Ishikawa (cell line): ENCODE data around the gene KLRG1.

Experiments
- CEBPB ChIP-seq: IDR thresholded peaks from 2 replicates; pipeline ENCODE4 v1.6.1; 2012
- CREB1 ChIP-seq: IDR thresholded peaks from 2 replicates; pipeline ENCODE4 v1.6.1; 2012; ENCODE audit warnings: low read depth
- EGR1 ChIP-seq: IDR thresholded peaks from 2 replicates; pipeline ENCODE4 v1.6.1; 2012
- EP300 ChIP-seq: IDR thresholded peaks from 2 replicates; pipeline ENCODE4 v1.6.1; 2012; ENCODE audit warnings: borderline replicate concordance
- FOXM1 ChIP-seq: IDR thresholded peaks from 2 replicates; pipeline ENCODE4 v1.6.1; 2012; ENCODE audit warnings: low read depth, borderline replicate concordance
- MAX ChIP-seq: IDR thresholded peaks from 2 replicates; pipeline ENCODE4 v1.6.1; 2012
- NFIC ChIP-seq: IDR thresholded peaks from 2 replicates; pipeline ENCODE4 v1.6.1; 2012
- RAD21 ChIP-seq: IDR thresholded peaks from 2 replicates; pipeline ENCODE4 v1.6.1; 2012; ENCODE audit warnings: low read depth
- REST ChIP-seq: IDR thresholded peaks from 2 replicates; pipeline ENCODE4 v1.6.1; 2012; ENCODE audit warnings: low read depth, mild to moderate bottlenecking
- TAF1 ChIP-seq: IDR thresholded peaks from 2 replicates; pipeline ENCODE4 v1.6.1; 2012; ENCODE audit warnings: low read depth, mild to moderate bottlenecking
- TCF12 ChIP-seq: IDR thresholded peaks from 2 replicates; pipeline ENCODE4 v1.6.1; 2012; ENCODE audit warnings: low read depth
- TEAD4 ChIP-seq: IDR thresholded peaks from 2 replicates; pipeline ENCODE4 v1.6.1; 2012
- YY1 ChIP-seq: IDR thresholded peaks from 2 replicates; pipeline ENCODE4 v1.6.1; 2012; ENCODE audit warnings: low read depth
- ZBTB7A ChIP-seq: IDR thresholded peaks from 2 replicates; pipeline ENCODE4 v1.6.1; 2012; ENCODE audit warnings: low read depth
- TF ChIP-seq, protein P1 (sequence below): IDR thresholded peaks from 2 replicates; pipeline ENCODE4 v1.6.1; 2012

The KLRG1 gene

DNA sequence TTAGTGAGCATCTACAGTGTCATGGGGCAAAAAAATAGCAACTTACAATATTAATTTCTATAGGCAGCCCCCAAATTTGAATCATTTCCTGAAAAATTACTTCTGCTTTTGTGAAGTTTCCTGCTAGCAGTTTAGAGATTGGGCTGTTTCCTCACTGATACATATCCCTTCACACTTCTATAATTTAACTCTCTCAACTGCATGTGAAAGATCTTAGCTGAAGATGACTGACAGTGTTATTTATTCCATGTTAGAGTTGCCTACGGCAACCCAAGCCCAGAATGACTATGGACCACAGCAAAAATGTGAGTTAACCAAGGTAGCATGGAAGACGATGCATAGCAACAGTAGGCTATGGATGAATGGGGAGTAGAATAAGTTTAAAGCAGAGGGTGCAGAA is at the start of gene KLRG1:
Gene KLRG1 (plus strand): TSS at position 134 of the 400 bp plus-strand sequence. CDS start 90 bp downstream, at position 224.
- TF ChIP-seq TAF1 (no peak), TEAD4 (no peak), TCF12 (no peak), FOXM1 (no peak), EP300 (no peak), REST (no peak), ZBTB7A (no peak), NFIC (no peak), RAD21 (no peak), YY1 (no peak), MAX (no peak), CREB1 (no peak), EGR1 (no peak), CEBPB (no peak)
- TF ChIP-seq, protein P1, sequence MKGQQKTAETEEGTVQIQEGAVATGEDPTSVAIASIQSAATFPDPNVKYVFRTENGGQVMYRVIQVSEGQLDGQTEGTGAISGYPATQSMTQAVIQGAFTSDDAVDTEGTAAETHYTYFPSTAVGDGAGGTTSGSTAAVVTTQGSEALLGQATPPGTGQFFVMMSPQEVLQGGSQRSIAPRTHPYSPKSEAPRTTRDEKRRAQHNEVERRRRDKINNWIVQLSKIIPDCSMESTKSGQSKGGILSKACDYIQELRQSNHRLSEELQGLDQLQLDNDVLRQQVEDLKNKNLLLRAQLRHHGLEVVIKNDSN, result no peak

DNA sequence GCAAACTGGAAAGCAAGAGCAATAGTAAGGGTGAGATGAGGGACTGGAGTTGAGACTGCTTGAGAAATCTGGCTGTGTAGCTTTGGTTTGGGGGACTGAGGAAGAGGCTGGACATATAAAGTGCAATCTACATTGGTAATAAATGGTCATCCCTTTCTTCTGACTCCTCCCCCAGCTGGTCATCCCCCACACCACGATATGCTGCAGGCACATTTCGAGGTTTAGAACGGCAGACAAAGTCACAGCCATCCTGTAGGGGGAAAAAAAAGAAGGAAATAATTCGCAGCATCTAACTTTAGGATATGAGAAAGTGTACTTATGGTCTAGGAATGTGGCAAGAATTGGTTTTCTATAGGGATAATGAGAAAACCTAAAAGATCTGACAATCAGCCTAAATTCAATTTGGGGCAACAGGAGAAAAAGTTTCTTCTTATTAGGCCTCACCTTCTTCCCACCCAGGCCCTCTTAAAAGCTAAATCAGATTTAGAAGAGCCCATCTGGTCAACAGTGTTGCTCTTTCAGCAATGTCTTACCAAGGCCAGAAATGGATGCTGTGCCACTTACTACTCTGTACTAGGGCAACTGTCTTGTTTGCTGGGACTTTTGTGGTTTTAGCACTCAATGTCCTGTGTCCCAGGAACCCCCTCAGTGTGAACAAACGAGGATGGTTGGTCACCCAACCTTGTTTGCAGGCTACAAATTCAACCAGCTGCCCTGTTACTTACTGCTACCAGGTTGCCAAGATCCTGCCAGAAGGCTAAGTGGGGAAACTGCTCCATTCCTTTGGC is 47.5 kb upstream of the KLRG1 start:
- no peak for TF ChIP-seq EP300
- no peak for TF ChIP-seq ZBTB7A
- TF ChIP-seq TEAD4, result no peak
- TF ChIP-seq NFIC, result no peak
- no peak for TF ChIP-seq TCF12
- no peak for TF ChIP-seq CEBPB

- TF ChIP-seq CEBPB (0 out of 2 replicates have a peak, but pooled peaks have one; percentile 50), TAF1 (no peak), TCF12 (no peak), EP300 (no peak), FOXM1 (no peak)
Observed at GRCh38 chr12:8943565-8944186, 45.7 kb upstream of the KLRG1 start.

- TF ChIP-seq CEBPB, result no peak
- no peak for TF ChIP-seq EP300
- no peak for TF ChIP-seq FOXM1
- no peak for TF ChIP-seq TAF1
- no peak for TF ChIP-seq RAD21
Observed at GRCh38 chr12:8946733-8947132, 42.6 kb upstream of the KLRG1 start.

DNA sequence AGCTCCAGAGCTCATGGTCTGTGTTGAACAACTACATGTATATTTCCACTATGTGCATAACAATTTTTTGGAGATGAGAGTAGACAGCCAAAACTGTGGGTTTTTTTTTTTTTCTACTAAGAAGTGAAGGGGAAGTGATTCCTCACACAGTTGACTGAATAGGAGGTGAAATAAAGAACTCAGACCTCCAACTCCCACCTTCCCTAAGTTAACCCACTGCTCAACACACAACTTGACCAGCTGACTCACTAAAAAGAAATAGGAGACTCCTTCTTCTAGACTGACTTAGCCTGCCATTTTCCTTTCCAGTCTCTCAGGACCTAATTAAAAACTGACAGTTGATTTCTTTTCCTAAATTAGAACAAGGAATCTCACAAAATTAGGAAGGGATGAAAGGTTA is 41.6 kb upstream of the KLRG1 start:
- TF ChIP-seq RAD21 (no peak), TCF12 (no peak), CREB1 (no peak), YY1 (no peak), ZBTB7A (no peak), FOXM1 (no peak)
- TF ChIP-seq, protein P1, result no peak

DNA sequence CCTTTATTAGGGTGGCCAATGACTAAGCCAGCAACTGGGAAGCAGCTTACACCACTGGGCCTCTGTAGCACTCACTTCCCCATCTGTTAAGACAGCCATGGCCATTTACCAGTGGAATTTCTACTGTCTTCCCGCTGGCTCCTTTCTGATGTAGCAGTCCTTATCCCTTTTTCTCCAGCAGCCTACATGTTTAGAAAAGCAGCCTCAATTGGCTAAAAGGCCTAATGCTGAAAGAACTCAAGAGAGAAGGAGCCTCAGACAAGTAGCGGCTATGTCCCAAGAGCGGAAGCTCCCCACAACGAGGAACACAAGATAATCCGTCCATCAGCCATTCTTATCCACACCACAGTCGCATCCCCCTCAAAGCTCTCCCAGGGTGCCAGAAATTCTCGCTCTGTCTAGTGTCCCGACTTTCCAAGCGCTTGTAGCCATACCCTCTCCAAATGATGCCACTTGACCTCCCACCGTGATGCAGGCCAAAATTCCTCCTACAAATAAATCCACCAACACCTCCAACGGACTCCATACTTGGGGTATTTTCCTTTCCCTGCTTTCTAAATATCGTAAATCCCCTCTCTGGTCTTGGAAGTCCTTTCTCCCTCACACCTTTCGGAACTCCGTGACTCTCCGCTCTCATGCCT is 40.5 kb upstream of the KLRG1 start:
- no peak for TF ChIP-seq MAX
- no peak for TF ChIP-seq YY1
- TF ChIP-seq REST, result no peak
- no peak for TF ChIP-seq RAD21
- TF ChIP-seq EGR1, result no peak
- no peak for TF ChIP-seq CEBPB
- TF ChIP-seq TAF1, result no peak
- TF ChIP-seq, protein P1, result no peak
- no peak for TF ChIP-seq ZBTB7A
- no peak for TF ChIP-seq TCF12
- TF ChIP-seq EP300, result no peak
- no peak for TF ChIP-seq FOXM1
- no peak for TF ChIP-seq NFIC
- no peak for TF ChIP-seq TEAD4
- TF ChIP-seq CREB1, result no peak
